Measurements from ENCODE around the gene GFAP.

The GFAP gene

GRCh38 chr17:44914698-44915271 is 515 bp downstream of the GFAP start:
- TF ChIP-seq CTCF (IDR thresholded peaks at IDR 0.05; ENCODE audit: insufficient read depth, low read depth, low read length, missing control alignments), result no peak
- no peak overlapping the region for H3K4me3 ChIP-seq (ENCODE audit: low read length)
- DNase-seq (ENCODE audit: low read depth), result no peak

- DNase-seq (ENCODE audit: low read depth), result no peak
- no peak for TF ChIP-seq CTCF (IDR thresholded peaks at IDR 0.05; ENCODE audit: insufficient read depth, low read depth, low read length, missing control alignments)
- H3K4me3 ChIP-seq (ENCODE audit: low read length), result no peak overlapping the region
Observed at GRCh38 chr17:44914148-44914547, 1.2 kb downstream of the GFAP start.

GRCh38 chr17:44913676-44914075 is 1.6 kb downstream of the GFAP start:
- TF ChIP-seq CTCF (IDR thresholded peaks at IDR 0.05; ENCODE audit: insufficient read depth, low read depth, low read length, missing control alignments), result no peak
- no peak for DNase-seq (ENCODE audit: low read depth)
- H3K4me3 ChIP-seq (ENCODE audit: low read length), result no peak overlapping the region

GRCh38 chr17:44912763-44913544 is 2.3 kb downstream of the GFAP start:
- no peak overlapping the region for H3K4me3 ChIP-seq (ENCODE audit: low read length)
- no peak for TF ChIP-seq CTCF (IDR thresholded peaks at IDR 0.05; ENCODE audit: insufficient read depth, low read depth, low read length, missing control alignments)
- DNase-seq (ENCODE audit: low read depth), result no peak

GRCh38 chr17:44911133-44912001 is 3.9 kb downstream of the GFAP start:
- DNase-seq (ENCODE audit: low read depth), result peak; percentile 39
- H3K4me3 ChIP-seq (ENCODE audit: low read length), result no peak overlapping the region
- peak; percentile 45 for TF ChIP-seq CTCF (IDR thresholded peaks at IDR 0.05; ENCODE audit: insufficient read depth, low read depth, low read length, missing control alignments)

- no peak for DNase-seq (ENCODE audit: low read depth)
- no peak overlapping the region for H3K4me3 ChIP-seq (ENCODE audit: low read length)
- no peak for TF ChIP-seq CTCF (IDR thresholded peaks at IDR 0.05; ENCODE audit: insufficient read depth, low read depth, low read length, missing control alignments)
Observed at GRCh38 chr17:44910231-44911106, 4.8 kb downstream of the GFAP start.

Measured in epithelial cell of esophagus (primary cell).